ENCODE results near the gene OSBPL6.
"Not testable (repeated sequence)": the region's sequence is repeated elsewhere in the genome, so short reads cannot be mapped to it uniquely, and the experiment has no call there.

The OSBPL6 gene

DNA sequence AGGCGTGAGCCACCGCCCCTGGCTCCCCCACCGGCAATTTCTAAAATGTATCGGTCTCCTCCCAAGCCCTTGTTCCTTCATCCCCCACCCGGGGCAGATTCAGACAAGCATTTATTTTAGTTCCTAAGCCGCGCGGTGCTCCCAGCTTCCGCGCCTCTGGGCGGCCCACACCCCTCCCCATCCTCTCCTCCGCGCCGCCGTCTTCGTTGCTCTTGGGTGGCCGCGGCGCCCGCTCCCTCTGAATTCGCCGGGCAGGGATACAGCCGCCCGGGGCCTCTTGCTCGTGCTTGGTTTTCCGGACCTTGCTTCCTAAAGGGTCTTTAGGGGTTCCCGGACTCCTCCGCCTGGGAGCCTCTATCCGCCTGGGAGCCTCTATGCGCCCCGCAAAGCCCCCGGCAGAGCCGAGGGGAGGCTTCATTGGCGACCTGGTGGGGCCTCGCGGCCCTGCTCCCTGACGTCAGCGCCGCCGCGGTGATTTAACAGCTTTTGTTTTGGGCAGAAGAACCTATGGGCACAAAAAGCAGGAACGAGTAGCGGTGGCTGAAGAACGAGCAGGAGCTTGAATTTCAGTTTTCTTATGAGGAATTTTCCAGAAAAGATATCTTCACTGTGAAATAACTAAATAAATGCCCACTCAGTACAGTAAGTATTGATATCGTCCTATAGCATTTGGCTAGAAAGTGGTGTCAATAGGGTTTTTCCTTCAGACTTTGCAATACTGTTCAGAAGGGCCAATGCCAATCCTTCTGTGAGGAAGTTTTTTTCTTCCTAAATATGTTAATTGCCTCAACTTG lies 219.4 kb downstream of the OSBPL6 start:
- DNase-seq, result peak; percentile 90

DNA sequence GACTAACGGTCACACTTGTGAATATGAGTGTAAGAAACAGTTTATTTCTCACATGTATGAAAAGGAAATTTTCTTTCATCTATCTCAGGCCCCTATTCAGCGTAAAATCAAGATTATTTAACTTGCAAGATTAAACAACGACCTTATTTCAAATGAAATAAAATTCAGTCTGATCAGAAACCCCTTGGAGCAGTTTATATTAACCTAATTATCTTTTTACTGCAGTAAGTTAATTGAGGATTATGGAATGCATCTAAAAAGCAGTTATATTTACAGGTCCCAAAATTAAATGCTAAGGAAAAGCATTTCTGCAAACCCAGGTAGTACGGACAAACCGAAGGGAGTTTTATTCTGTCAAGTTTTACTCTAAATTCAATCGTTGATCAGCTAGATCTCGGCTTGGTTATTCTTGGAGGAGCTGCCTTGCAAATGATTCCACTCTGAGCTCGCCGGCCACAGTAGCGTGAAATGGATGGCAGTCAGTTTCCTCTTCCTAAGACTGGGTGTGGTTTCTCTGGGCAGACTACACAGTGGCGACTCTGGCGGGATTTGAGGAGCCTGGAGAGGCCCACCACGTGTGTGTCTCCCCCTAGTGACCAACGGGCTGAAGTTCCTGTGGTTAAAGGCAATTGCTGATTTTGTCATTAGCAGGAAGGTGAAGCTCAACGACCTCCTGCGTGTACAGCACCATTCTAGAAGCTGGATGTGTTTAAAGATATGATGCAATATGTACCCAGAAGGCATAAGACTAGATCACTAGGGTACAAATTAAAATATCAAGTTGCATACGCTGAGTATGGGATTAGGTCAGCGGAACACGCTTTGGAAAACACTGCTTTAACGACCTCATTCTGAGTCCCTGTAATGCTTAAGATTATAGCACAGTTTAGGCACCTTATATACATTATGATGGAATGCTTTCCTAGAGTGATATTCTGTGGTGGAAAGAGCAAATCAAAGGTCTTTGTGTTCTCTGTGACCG lies 220.2 kb downstream of the OSBPL6 start:
- DNase-seq, result peak; percentile 91

DNA sequence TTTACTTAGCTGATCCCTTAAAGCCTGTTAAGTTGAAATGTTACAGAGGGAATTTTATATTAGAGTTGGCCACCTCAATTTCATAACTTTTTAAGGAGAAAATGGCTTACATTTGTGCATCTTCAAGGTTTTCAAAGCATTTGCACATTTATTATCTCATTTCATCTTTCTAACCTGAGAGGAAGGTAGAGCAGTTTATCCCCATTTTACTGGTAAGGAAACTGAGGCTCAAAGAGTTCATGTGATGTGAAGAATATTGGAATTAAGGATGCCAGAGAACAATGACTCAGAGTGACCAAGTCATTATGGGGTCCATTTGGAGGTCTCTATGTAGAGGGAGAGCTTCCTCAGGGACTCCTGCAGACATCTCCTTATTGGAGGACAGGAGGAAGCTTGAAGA lies 221.7 kb downstream of the OSBPL6 start:
- DNase-seq, result no peak

DNA sequence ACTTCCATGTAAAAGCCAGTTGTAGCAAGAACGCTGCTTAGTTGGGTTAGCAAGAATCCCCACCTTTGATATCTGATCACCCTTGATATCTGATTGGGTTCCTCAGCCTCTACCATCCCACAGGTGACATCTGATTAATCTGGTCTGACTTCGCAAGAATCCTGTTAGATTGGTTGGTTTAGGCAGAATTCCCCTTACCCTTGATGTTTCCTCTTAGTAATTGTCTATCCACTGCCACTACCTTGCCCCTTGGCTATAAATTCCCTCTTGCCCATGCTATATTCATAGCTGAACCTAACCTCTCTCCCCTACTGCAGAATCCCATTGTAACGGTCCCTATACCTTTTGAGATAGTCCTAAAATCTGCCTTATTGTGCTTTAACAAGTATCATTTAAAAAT lies 223.6 kb downstream of the OSBPL6 start:
- no peak for DNase-seq

DNA sequence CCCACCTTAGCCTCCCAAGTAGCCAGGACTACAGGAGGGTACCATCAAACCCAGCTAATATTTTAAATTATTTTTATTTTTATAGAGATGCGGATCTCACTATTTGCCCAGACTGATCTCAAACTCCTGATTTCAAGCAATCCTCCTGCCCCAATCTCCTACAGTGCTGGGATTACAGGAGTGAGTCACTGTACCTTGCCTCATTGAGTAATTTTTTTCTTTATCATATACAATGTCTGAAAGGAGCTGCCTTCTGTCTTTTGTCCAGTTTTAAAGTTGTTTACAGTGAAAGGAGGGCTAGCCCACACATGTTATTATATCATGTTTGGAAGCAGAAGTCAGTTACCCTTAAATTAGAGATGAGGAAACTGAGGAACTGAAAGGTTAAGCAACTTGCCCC lies 224.1 kb downstream of the OSBPL6 start:
- DNase-seq, result no peak

DNA sequence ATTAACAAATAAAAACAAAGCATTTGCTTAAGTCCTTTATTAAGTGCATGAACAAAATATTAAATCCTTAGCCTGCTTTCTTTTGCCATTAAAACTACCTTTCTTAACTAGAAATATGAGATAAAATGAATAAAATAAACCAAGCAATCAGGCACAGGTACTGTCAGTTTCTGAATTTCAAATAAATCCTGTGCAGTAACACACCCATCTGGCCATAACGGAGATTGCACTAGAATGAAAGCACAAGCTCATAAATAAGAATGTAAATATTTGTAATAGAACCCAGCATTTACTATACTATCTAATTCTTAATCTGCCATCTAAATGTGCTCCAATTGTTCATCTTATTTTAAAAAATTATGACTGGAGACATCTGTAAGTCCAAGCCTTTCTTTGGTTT lies 224.8 kb downstream of the OSBPL6 start:
- no peak for DNase-seq

DNA sequence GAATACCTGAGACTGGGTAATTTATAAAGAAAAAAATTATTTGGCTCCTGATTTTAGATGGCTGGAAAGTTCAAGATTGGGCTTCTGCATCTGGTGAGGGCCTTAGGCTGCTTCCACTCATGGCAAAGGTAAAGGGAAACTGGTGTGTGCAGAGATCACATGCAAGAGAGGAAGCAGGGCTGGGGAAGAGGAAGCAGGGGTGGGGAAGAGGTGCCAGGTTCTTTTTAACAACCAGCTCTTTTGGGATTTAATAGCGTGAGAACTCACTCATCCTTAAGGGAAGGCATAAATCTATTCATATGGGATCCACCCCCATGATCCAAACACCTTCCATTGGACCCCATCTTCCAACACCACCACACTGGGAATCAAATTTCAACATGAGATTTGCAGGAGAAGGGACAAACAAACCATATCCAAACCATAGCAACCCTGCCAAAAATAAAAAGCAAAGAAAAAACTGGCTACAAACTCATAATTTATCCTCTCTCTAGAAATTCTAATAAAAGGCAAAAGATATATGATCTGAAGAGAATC lies 226.2 kb downstream of the OSBPL6 start:
- DNase-seq, result no peak

DNA sequence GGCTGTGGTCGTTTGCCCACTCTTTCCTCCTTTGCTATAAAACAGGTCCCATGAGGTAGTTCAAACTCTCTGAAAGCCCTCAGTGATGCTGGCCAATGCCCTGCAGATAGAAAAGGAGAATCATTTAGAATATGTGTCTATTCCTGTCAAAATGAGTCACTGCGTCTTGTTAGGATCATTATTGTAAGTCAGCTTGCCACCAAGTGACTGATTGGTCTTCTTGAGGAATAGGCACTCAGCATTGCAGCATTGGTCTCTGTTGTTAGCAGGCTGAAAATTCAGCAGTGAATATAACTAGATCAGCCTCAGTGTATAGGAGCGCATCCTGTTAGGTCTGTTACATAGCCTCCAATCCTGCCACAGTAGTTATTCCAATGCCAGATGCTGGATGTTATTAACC lies 227.8 kb downstream of the OSBPL6 start:
- no peak for DNase-seq

DNA sequence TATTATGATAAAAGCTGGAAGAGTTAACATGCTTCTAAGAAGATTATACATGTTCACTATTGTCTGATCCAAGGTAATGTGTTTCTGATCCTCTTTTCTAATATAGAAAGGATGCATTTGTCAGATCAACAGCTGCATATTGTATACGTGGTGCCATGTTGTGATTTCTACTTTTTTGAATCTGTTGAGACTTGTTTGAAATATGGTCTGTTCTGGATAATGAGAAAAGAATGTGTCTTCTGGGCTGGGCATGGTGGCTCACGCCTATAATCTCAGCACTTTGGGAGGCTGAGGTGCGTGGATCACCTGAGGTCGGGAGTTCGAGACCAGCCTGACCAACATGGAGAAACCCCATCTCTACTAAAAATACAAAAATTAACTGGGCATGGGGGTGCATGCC lies 229.4 kb downstream of the OSBPL6 start:
- not testable (repeated sequence) for DNase-seq

DNA sequence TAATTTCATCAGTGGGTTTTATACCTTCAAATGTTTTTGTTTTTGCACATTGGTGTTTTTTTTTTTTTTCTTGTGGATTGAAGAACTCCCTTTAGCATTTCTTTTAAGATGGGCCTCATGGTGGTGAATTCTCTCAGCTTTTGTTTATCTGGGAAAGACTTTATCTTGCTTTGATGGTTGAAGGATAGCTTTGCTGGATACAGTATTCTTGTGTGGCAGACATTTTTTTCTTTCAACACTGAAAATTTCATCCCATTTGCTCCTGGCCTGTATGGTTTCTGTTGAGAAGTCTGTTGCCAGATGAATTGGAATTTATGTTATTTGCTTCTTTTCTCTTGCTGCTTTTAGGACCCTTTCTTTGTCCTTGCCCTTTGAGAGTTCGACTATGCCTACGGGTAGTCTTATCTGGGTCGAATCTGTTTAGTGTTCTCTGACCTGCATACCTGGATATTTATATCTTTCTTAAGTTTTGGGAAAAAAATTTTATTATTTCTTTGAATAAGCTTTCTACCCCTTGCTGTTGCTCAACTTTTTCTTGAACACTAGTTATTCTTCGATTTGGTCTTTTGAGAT lies 231.0 kb downstream of the OSBPL6 start:
- no peak for DNase-seq

DNA sequence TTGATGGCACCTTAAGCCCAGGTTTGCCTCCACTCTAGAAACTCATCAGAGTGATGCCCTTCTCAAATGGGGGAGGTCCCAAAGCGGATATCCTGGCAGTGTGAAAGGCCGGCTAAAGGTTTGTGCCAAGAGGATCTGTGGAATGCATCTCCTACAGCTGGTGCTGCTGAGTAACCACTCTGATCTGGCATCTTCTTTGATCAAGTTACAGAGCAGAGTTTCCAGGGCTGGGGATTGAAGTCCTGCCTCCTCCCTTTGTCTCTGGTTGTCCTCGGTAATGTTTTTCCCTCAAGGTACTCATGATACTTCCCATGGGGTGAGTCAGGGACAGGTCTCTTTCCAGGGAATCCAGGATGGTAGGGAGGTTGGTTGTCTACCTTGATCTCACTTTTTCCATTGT lies 232.1 kb downstream of the OSBPL6 start:
- no peak for DNase-seq

DNA sequence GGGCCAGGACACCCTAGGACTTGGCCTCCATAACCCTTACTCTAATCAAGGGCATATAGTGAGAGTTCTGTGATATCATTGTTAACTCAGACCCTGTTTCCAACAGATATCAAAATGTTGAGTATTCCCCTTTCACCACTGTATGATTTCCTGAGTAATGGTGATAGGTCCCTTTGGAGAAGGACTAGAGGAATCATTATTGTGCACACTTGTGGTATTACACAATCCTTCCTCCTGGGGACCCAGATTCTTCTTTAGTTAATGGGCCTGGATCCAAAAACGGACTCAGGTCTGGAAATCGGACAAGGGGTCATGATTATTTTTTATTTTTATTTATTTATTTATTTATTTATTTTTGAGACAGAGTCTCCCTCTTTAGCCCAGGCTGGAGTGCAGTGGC lies 233.1 kb downstream of the OSBPL6 start:
- no peak for DNase-seq

DNA sequence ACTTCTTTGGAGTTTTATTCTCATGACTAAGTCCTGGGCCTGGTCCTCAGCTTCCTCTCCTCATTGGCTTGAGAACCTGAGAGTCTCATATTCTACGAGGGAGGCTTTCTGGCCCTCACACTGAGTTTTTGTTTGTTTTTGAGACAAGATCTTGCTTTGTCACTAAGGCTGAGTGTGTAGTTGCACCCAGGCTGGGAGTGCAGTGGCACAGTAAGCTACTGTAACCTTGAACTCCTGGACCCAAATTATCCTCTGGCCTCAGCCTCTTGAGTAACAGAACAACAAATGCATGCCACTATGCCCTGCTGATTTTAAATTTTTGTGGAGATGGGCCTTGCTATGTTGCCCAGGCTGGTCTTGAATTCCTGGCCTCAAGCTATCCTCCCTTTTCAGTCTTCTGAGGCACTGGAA lies 234.1 kb downstream of the OSBPL6 start:
- DNase-seq, result no peak

DNA sequence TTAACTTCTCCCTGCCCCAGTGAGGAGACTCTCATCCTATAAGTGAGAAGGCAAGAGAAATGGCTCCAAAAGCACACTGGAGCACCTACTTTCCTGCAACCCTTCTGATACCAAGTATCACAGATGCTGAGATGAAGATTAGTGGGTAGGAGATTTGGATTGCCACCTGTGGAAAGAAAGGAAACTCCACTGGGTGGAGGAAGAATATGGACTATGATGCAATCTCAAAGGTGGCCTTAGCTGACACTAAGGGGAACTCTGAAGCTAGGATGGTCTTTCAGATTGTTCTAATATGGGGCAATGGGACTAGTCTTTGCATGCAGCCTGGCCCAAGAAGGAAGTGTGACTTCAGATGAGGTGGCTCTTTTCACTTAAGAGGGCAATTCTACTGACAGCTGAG lies 235.0 kb downstream of the OSBPL6 start:
- DNase-seq, result no peak

DNA sequence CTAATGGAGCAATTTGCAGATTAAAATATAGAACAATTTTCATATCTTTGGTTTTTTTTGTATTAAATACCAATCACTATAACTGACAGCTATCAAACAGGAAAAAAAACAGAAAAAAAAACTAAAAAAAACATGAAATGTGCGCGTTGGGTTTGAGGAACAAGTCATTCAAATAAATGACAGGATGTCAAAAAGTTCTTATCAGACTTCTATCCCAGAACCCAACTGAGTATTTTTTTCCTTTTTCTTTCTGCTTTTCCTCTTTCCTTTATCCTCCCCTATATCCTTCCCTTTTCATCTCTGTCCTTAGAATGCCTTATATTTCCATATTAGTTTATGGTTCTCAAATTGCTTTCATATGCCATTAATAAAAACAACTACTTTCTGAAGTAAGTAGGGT lies 242.3 kb downstream of the OSBPL6 start:
- DNase-seq, result no peak

DNA sequence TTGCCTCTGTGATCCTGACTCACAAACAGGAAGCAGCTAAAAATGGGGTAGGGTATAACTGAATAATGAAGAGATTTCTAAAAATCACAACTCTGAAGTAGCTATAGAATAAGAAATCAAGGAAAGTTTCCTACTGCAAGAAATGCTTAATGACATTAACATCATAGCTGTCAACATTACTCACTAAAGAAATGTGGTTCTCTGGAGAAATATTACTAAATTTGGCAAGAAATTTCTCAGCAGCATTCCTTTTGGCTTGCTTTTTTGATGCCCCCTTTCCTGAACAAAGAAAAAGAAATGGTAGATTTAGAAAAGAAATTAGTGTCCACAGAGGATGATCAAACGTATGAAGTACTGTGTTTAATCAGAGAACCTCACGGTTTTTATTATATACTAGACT lies 247.1 kb downstream of the OSBPL6 start:
- no peak for DNase-seq

DNA sequence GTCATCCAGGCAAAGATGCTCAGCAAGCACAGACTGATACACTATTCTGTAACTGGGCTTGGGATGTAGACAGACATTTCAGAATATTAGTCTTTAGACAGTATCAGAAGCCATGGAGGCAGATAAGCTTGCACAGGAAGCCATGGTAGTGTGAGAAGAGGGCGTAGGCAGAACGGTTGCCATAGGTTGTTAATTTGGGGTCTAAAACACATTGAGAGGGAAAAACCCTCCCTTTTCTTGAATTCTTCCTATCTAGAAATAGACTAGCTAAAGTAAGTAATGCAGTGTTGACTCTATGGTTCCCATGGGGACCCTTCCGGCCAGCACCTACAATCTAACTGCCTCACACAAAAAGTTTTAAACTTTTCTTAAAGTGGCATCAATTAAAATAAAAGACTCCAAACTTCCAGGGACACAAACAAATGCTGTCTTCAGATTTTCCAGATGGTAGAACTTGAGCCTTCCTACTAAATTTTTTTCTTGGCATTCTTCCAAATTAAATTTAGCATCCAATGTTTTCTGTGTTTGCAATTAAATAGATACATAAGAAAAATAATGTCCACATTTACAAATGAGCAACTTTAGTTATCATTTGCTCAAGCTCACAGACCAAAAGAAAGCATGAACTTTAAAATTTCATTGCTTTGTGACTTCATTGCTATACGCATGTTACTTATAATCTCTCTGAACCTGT lies 254.8 kb downstream of the OSBPL6 start:
- no peak for DNase-seq

DNA sequence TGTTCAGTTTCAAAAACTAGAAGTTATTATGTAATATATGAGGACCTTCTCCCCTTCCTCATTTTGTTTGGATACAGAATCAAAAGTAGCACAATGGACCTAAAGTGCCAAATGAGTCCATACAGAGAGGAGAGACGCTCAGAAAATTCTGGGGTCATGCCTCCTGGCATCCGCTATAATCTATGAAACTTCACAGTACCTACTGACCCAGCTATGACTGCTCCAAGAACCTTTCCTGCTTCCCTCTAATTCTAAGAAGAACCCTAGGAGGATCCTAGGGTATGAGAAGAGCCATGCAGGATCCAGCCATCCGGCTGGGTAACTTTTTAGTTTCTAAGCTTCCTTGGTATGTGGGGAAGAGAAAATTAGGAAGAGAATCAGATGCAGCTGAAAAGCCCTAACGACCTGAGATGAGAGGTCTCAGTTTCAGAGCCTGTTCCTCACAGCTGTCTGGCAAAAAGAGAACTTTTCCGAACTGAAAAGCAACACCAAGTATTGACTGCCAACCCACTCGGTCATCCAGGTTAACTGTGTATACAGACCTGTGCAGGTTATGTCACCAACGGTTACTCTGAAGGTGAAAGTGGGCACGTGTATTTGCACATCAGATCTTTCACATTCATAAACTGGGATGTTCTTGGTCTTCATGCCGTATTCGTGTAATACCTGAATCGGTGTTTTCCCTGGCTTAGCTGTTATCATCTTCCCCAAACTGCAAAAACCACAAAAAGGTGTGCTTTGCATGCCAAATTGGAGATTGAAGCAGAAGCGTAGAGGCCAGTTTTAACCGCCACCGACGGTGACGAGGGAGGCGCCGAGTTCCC lies 255.6 kb downstream of the OSBPL6 start:
- DNase-seq, result no peak

DNA sequence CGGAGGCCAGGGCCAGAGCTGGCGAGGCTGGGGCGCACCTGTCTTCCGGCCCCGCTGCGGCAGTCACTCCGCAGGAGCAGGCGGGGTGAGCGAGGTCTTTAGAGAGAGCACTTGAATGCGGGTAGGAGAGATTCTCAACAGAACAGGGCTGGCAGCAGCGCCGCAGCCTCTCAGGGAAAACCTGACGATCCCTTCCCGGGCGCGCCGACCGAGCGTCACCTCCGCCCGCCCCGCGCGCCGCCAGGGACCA lies 256.1 kb downstream of the OSBPL6 start:
- no peak for DNase-seq

DNA sequence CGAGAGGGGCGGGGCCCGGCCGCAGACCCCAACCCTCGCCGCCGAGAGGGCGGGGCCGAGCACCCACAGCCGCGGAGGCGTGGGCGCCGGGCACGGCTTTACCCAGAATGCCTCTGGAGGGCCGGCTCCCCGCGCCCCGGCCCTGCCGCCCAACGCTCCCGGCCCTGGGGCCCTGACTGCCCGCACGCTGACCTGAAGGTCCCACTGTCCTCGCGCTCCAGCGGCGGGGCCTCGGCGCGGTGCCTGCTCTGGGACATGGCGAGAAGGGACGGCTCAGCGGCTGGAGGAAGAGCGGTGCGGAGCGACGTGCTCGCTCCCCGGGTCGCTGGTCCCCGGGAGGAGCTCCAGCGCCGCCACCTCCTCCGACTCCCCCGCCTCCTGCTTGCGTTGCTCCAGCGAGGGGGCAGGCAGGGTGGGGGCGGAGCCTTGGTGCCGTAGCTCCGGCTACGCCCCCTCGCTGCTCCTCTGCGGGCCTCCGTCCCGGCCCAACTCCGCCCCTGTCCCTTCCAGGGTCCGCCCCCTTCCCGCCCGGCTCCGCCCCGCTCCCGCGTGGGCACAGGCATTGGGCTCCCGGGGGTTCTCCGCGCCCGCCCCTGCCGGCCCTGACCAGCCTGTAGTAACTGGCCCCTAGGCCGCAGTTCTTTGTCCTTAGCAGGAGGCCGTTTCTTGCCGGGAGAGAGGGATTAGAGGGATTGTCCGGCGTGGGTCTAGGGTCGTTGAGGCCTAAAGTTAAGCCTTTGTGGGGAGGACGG lies 256.6 kb downstream of the OSBPL6 start, which contains the start of the genes PJVK and PRKRA:
Gene PJVK, plus strand, starts transcription at position 605 of the 752 bp plus-strand sequence. CDS start 2,032 bp downstream, outside the sequence.
Gene PRKRA, minus strand, starts transcription at position 402 of the 752 bp plus-strand sequence. Its CDS starts 145 bp downstream, at position 257.
- peak; percentile 98 for DNase-seq

DNA sequence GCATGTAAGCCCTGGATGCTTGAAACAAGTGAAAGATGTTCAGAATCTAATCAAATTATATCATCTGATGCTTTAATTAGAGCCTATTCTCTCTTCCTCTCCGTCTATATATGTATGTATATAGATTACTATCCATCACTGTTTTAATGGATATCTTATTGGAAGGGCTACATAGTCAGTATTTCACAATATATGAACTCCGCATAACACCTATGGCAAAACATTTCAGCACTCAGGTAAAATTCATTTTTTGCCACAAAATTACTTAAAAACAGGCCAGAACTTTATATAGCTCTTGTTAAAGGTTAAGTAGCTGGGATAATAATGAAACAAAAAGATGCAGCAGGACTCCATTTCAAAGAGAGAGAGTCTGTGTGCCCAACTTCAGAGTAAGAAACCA lies 258.0 kb downstream of the OSBPL6 start:
- DNase-seq, result no peak

Data from activated effector memory CD4-positive, alpha-beta T cell treated with anti-CD3 and anti-CD28 coated beads, Interleukin-2, amount 50 U/mL, for 16 hours (primary cell).